ENCODE data around the gene TMEM213. TPM values are rescaled to one million over a fixed set of nuclear protein-coding genes. Genes with fewer than 3 reads are reported as not detected.

The TMEM213 gene
- total and polyA plus RNA-seq, 8 donors = 0.07 to 0.30 (median 0.16) TPM; not detected in 3

GRCh38 chr7:138868711-138869110, 70.9 kb downstream of the TMEM213 start:
- Histone ChIP-seq H3K27ac (no peak overlapping the region), H3K27me3 (no peaks in the 10 kb centered on the region), H3K36me3 (peaks cover 0 to 36% (median 8%) of the 10 kb centered on the region in 3 donors), H3K4me3 (no peak overlapping the region), H3K9me3 (no peaks in the 10 kb centered on the region), H3K4me1 (no peaks in the 10 kb centered on the region)
- ATAC-seq (no peak), FAIRE-seq (no peak), DNase-seq (no peak)
- intact Hi-C loops (cut with DNase I) = no loop called here
- no peak for TF ChIP-seq CTCF (IDR thresholded peaks at IDR 0.05)
- 91 to 92% methylated on average over 14 of the region's 14 CpGs for WGBS, 2 donors

DNA sequence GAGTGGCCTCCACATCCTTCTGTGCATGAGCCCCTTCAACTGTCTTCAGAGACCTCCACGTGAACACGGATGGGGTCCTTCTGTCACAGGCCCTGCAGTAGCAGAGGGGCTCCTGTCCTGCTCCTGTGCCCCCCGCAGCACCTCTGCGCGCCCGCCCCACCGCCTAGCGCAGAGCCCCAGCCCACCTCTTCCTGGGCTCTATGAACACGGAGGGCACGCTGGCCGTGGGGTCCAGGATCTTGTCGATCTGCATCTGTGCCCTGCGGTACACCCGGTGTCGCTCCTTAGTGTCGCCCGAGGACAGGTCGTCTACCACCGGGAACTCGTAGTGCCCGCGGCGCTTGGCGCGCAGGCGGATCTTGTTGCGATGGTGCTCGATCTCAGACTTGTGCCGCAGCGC, 71.6 kb downstream of the TMEM213 start:
- ATAC-seq = no peak
- H3K36me3 ChIP-seq = peaks cover 0 to 36% (median 8%) of the 10 kb centered on the region in 3 donors
- no peak for TF ChIP-seq CTCF (IDR thresholded peaks at IDR 0.05)
- no peaks in the 10 kb centered on the region for H3K27me3 ChIP-seq
- intact Hi-C loops (cut with DNase I) = no loop called here
- no peaks in the 10 kb centered on the region for H3K9me3 ChIP-seq
- H3K27ac ChIP-seq = no peak overlapping the region
- WGBS, 2 donors = 96 to 98% methylated on average over 30 of the region's 30 CpGs
- H3K4me3 ChIP-seq = no peak overlapping the region
- no peak for FAIRE-seq
- no peak for DNase-seq
- H3K4me1 ChIP-seq = no peaks in the 10 kb centered on the region

DNA sequence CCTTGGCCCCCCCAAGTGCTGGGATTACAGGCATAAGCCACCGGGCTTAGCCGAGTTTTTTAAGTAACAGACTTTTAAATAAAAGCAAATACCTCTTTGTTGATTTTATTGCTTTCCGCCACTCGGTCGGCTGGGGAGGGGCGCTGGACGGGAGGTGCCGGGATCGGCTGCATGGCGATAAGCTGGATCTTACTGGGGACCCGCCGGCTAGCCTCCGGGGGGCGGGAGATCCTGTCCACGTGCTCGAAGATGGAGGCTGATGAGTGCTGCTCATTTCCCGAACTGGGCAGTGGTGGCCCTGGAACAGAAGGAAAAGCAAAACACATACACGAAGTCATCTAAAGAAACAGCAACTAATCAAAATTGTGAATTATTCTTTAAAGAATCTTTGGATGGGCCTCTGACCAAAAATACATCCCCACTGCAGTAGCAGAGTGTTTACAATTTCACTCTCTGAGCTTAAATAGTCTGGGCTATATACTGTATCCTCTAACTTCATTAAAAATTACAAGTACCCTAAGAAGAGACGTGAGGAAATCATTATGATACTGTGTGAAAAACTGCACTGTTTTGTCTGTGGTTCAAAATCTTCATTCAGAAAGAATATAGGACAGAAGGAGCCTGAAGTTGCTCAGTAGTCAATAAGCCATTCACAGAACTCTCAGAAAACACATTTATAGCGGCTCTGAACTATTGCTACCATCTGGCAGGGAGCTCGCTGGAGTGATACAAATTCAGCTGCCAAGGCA, 73.4 kb downstream of the TMEM213 start:
- Histone ChIP-seq H3K4me3 (no peak overlapping the region), H3K9me3 (no peaks in the 10 kb centered on the region), H3K36me3 (peaks cover 0 to 33% (median 8%) of the 10 kb centered on the region in 3 donors), H3K27ac (no peak overlapping the region), H3K4me1 (no peaks in the 10 kb centered on the region), H3K27me3 (no peaks in the 10 kb centered on the region)
- no peak for ATAC-seq
- no peak for DNase-seq
- 92 to 95% methylated on average over 21 of the region's 21 CpGs for WGBS, 2 donors
- no peak for TF ChIP-seq CTCF (IDR thresholded peaks at IDR 0.05)
- no peak for FAIRE-seq
- intact Hi-C loops (cut with DNase I) = no loop called here

GRCh38 chr7:138871814-138872090, 74.0 kb downstream of the TMEM213 start:
- H3K9me3 ChIP-seq = no peaks in the 10 kb centered on the region
- DNase-seq (no peak), FAIRE-seq (no peak), ATAC-seq (no peak)
- TF ChIP-seq CTCF (IDR thresholded peaks at IDR 0.05) = no peak
- no peak overlapping the region for H3K4me3 ChIP-seq
- no peak overlapping the region for H3K27ac ChIP-seq
- no peaks in the 10 kb centered on the region for H3K27me3 ChIP-seq
- H3K4me1 ChIP-seq = no peaks in the 10 kb centered on the region
- 93 to 95% methylated on average over 5 of the region's 5 CpGs for WGBS, 2 donors
- peaks cover 0 to 33% (median 8%) of the 10 kb centered on the region in 3 donors for H3K36me3 ChIP-seq
- intact Hi-C loops (cut with DNase I) = no loop called here

DNA sequence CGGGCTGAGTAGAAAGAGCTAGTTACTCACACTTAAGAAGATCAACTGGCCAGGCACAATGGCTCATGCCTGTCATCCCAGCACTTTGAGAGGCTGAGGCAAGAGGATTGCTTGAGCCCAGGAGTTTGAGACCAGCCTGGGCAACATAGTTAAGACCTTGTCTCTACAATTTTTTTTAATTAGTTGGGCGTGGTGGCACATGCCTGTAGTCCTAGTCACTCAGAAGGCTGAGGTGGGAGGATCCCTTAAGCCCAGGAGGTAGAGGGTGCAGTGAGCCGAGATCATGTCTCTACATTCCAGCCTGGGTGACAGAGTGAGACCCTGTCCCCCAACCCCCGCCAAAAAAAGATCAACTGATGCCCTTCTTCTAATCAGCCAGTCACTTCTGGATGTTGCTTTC, 74.8 kb downstream of the TMEM213 start:
- no peaks in the 10 kb centered on the region for H3K4me1 ChIP-seq
- H3K27ac ChIP-seq = no peak overlapping the region
- intact Hi-C loops (cut with DNase I) = no loop called here
- 95 to 98% methylated on average over 4 of the region's 4 CpGs for WGBS, 2 donors
- no peak overlapping the region for H3K4me3 ChIP-seq
- peaks cover 0 to 28% (median 8%) of the 10 kb centered on the region in 3 donors for H3K36me3 ChIP-seq
- ATAC-seq (no peak), FAIRE-seq (no peak), DNase-seq (no peak)
- no peaks in the 10 kb centered on the region for H3K9me3 ChIP-seq
- no peaks in the 10 kb centered on the region for H3K27me3 ChIP-seq
- no peak for TF ChIP-seq CTCF (IDR thresholded peaks at IDR 0.05)

All from pancreas (tissue), 10 donors.